ENCODE results near the gene CATSPER4. TPM values are rescaled to one million over a fixed set of nuclear protein-coding genes. Genes with fewer than 3 reads are reported as not detected.

CATSPER4 gene
- total and polyA plus RNA-seq, 2 experiments from 2014 or later = 0.31 TPM; not detected in 1

DNA sequence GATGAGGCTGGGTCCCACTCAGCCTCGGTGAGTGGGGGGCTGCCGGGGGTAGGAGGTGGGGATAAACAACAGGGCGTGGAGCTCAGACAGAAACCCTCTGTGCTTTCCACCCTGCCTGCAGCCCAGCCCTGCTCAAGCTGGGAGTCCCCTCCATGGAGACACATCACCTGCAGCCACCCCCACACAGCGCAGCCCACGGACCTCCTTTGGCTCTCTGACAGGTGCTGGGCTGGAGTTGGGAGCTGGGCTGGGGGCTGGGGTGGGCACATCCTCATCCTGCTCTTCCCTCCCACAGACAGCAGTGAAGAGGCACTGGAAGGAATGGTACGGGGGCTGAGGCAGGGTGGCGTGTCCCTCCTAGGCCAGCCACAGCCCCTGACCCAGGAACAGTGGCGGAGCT lies 1.9 kb upstream of the CATSPER4 start (continued):
- TF ChIP-seq, protein P1, sequence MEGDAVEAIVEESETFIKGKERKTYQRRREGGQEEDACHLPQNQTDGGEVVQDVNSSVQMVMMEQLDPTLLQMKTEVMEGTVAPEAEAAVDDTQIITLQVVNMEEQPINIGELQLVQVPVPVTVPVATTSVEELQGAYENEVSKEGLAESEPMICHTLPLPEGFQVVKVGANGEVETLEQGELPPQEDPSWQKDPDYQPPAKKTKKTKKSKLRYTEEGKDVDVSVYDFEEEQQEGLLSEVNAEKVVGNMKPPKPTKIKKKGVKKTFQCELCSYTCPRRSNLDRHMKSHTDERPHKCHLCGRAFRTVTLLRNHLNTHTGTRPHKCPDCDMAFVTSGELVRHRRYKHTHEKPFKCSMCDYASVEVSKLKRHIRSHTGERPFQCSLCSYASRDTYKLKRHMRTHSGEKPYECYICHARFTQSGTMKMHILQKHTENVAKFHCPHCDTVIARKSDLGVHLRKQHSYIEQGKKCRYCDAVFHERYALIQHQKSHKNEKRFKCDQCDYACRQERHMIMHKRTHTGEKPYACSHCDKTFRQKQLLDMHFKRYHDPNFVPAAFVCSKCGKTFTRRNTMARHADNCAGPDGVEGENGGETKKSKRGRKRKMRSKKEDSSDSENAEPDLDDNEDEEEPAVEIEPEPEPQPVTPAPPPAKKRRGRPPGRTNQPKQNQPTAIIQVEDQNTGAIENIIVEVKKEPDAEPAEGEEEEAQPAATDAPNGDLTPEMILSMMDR (conservative IDR thresholded peaks at IDR 0.05; ENCODE audit: low read depth in 2 of 2) = no peak
- TF ChIP-seq CREB1 (CRISPR knock-in tag; IDR thresholded peaks at IDR 0.05; ENCODE audit: low read depth) = no peak
- no peak for TF ChIP-seq ZNF331 (CRISPR knock-in tag; IDR thresholded peaks at IDR 0.05; ENCODE audit: low read depth)

DNA sequence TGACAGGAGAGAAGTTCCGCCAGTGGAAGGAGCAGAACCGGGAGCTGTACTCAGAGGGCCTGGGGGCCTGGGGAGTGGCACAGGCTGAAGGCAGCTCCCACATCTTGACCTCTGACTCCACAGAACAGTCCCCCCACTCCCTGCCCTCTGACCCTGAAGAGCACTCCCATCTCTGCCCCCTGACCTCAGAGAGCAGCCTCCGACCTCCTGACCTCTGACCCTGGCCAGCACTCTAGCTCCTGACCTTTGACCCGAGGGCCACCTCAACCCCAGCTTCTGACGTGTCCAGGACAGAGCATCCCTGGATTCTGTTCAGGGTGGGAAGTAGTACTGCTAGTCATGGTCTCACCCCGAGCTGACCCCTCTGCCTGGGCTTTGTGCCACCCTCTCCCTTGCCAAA lies 1.1 kb upstream of the CATSPER4 start:
- Mint-ChIP-seq H3K4me3 (no peak overlapping the region), H3K27me3 (ENCODE audit: insufficient read depth, low read depth, poor library complexity) (peaks cover 13% of the 10 kb centered on the region), H3K36me3 (ENCODE audit: low read depth) (peaks cover 9% of the 10 kb centered on the region; the same call in 2 of the 3 replicates), H3K9me3 (no peaks in the 10 kb centered on the region; the same call in 2 of the 3 replicates), H3K4me1 (peaks cover 17% of the 10 kb centered on the region), H3K27ac (no peak overlapping the region)
- ATAC-seq = no peak
- Histone ChIP-seq H2AFZ (no peak overlapping the region), H3K4me3 (no peak overlapping the region), H3F3A (replicated peaks; ENCODE audit: low read depth) (0 out of 2 replicates have a peak, but pooled peaks cover 4% of the 10 kb centered on the region), H3K27me3 (ENCODE audit: insufficient read depth) (no peaks in the 10 kb centered on the region), H3K4me1 (ENCODE audit: insufficient read depth) (no peaks in the 10 kb centered on the region), H3K36me3 (ENCODE audit: insufficient read depth) (no peaks in the 10 kb centered on the region), H3K4me2 (no peak overlapping the region), H4K20me1 (replicated peaks; ENCODE audit: insufficient read depth) (no peaks in the 10 kb centered on the region), H3K27ac (ENCODE audit: low read depth) (no peak overlapping the region), H3K79me2 (replicated peaks; ENCODE audit: insufficient read depth) (no peaks in the 10 kb centered on the region), H3K9me2 (ENCODE audit: insufficient read depth) (no peaks in the 10 kb centered on the region)
- TF ChIP-seq EZH2phosphoT487 (IDR thresholded peaks at IDR 0.05; ENCODE audit: unreplicated experiment) = no peak
- TF ChIP-seq, protein P2, sequence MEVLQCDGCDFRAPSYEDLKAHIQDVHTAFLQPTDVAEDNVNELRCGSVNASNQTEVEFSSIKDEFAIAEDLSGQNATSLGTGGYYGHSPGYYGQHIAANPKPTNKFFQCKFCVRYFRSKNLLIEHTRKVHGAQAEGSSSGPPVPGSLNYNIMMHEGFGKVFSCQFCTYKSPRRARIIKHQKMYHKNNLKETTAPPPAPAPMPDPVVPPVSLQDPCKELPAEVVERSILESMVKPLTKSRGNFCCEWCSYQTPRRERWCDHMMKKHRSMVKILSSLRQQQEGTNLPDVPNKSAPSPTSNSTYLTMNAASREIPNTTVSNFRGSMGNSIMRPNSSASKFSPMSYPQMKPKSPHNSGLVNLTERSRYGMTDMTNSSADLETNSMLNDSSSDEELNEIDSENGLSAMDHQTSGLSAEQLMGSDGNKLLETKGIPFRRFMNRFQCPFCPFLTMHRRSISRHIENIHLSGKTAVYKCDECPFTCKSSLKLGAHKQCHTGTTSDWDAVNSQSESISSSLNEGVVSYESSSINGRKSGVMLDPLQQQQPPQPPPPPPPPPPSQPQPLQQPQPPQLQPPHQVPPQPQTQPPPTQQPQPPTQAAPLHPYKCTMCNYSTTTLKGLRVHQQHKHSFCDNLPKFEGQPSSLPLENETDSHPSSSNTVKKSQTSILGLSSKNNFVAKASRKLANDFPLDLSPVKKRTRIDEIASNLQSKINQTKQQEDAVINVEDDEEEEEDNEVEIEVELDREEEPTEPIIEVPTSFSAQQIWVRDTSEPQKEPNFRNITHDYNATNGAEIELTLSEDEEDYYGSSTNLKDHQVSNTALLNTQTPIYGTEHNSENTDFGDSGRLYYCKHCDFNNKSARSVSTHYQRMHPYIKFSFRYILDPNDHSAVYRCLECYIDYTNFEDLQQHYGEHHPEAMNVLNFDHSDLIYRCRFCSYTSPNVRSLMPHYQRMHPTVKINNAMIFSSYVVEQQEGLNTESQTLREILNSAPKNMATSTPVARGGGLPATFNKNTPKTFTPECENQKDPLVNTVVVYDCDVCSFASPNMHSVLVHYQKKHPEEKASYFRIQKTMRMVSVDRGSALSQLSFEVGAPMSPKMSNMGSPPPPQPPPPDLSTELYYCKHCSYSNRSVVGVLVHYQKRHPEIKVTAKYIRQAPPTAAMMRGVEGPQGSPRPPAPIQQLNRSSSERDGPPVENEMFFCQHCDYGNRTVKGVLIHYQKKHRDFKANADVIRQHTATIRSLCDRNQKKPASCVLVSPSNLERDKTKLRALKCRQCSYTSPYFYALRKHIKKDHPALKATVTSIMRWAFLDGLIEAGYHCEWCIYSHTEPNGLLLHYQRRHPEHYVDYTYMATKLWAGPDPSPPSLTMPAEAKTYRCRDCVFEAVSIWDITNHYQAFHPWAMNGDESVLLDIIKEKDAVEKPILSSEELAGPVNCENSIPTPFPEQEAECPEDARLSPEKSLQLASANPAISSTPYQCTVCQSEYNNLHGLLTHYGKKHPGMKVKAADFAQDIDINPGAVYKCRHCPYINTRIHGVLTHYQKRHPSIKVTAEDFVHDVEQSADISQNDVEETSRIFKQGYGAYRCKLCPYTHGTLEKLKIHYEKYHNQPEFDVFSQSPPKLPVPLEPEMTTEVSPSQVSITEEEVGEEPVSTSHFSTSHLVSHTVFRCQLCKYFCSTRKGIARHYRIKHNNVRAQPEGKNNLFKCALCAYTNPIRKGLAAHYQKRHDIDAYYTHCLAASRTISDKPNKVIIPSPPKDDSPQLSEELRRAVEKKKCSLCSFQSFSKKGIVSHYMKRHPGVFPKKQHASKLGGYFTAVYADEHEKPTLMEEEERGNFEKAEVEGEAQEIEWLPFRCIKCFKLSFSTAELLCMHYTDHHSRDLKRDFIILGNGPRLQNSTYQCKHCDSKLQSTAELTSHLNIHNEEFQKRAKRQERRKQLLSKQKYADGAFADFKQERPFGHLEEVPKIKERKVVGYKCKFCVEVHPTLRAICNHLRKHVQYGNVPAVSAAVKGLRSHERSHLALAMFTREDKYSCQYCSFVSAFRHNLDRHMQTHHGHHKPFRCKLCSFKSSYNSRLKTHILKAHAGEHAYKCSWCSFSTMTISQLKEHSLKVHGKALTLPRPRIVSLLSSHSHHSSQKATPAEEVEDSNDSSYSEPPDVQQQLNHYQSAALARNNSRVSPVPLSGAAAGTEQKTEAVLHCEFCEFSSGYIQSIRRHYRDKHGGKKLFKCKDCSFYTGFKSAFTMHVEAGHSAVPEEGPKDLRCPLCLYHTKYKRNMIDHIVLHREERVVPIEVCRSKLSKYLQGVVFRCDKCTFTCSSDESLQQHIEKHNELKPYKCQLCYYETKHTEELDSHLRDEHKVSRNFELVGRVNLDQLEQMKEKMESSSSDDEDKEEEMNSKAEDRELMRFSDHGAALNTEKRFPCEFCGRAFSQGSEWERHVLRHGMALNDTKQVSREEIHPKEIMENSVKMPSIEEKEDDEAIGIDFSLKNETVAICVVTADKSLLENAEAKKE (CRISPR knock-in tag; IDR thresholded peaks at IDR 0.05) = no peak
- DNase-seq (ENCODE audit: low spot score) = no peak

Data from GM23338 (cell line).